IPS DF 4.7 (cell line): ENCODE results near the gene SNX24.

Source experiments
- DNase-seq: peaks from one replicate; pipeline ENCODE4 v3.0.0-alpha.2; 2013; ENCODE audit warnings: low spot score; ENCODE audit errors: extremely low read depth

Gene SNX24

DNA sequence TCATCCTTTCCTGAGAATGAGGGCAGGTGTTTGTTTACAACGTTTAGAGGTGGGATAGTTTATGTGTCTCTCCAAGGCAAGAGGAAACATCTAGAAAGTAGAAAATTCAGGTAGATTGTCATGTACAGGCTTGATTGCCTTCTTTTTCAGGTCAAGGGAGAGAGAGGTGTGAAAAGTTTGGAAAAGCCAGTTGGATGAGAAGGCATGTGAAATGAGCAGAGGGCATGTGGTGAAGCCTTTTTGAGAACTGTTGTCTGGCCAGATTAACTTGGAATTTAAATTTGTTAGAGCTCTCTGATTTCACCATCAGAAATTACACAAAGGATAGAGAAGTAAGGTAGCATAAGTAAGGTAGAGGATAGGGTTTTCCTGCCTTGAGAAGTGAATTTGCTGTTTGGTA lies 74.6 kb downstream of the SNX24 start:
- no peak for DNase-seq

DNA sequence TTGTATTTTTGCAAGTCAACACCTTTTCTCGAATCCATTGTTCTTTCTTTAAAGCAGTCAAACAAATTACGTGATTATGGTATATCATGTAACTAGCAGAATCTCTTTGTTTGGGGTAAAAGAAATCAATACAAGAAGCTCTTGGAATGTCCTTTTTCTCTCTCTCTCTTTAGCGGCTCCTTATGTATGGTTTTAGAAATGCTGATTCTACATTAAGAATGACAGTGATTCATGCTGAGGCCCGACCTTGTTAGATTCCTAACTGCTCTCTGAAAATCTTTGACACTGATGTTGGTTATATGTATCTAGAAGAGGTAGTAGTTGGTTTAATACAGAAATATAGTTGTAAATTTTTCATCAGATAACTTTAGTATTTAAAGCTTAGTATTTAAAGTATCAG lies 76.4 kb downstream of the SNX24 start:
- DNase-seq = no peak

DNA sequence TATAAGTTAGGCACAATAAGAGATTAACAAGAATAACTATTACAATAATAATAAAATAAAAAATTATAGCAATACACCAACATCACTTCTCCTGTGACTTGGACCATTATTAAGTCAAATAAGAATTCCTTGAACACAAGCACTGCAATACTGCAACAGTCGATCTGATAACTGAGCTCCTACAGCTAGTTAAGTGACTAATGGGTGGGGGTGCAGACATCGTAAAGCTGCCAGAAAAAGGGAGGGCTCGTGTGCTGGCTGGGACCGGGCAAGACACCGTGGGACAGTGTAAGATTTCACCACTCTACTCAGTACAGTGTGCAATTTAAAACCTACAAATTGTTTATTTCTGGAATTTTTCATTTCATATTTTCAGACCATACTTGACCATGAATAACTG lies 78.8 kb downstream of the SNX24 start:
- no peak for DNase-seq

DNA sequence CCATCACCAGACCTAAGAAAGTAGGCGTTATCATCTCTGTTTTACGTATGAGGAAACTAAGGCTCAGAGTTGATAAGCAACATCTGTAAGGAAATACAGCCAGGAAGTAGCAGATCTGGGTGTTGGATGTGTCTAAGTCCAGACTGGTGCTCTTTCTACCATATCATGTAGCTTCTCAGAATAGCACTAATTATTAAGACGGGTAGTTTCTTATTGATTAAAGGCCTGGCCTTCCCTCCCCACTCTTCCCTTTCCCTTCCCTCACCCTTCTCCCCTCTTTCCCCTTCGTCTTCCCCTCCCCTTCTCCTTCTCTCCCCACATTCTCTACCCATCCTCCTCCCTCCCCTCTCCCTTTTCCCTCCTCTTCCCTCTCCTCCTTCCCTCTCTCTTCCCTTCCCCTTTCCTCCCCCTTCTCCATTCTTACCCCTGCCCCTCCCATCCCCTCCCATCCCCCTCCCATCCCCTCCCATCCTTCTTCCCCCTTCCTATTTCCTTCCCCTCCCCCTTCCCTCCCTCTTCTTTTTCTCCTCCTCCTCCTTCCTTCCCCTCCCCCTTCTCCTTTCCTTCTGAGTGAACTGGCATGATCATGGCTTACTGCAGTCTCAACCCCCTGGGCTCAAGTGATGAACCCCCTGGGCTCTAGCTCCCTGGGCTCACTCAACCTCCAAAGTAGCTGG lies 79.4 kb downstream of the SNX24 start:
- no peak for DNase-seq

DNA sequence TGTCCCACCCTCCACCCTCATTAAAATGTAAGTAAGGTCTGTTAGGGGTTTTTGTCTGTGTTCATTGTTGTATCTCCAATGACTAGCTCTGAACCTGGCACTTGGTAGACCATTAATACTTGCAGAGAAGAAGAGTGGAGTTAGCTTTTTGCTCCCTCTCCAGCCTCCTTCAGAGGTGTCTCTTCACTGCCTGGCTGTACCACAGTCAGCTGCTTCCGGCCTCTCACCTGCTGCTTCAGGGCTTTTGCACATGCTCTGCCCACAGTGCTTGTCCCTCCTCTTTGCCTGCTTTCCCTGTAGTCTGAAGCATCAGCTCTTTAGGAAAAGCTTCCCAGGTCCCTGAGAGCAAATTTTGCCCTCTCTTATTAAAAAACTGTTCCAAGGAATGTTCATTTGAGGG lies 83.6 kb downstream of the SNX24 start:
- no peak for DNase-seq

DNA sequence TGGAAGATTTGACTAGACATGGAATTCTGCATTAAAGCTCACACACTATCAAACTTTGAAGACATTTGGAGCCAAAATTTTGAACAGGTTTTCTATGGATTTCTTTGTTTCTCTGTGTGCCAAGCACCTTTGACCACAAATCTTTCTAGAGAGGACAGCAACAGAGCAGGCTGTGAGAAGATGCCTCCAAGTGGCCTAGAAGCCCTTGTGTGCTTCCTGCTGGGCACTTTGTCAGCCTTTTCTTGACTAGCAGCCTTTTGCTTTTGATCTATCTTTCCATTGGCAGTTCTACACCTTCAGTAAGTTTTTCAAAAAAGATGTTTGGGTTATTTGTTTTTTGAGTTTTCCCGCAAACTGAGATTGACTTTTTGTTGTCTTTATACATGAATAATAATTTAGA lies 84.6 kb downstream of the SNX24 start:
- no peak for DNase-seq

DNA sequence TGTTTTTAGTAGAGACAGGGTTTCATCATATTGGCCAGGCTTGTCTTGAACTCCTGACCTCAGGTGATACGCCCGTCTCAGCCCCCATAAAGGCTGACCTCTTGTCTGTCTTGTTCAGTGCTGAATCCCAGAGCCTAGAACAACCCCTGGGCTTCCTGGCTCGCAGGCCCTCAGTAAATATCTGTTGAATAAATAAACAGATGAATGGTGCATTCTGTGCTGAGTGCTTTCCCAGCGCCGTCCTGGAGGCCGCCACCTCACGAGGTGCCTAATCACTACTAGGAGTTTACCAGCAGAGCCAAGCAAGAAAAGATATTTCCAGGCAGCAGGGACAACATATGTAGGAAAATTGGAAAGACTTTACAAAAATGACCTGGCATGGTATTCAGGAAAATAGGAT lies 88.5 kb downstream of the SNX24 start:
- no peak for DNase-seq

DNA sequence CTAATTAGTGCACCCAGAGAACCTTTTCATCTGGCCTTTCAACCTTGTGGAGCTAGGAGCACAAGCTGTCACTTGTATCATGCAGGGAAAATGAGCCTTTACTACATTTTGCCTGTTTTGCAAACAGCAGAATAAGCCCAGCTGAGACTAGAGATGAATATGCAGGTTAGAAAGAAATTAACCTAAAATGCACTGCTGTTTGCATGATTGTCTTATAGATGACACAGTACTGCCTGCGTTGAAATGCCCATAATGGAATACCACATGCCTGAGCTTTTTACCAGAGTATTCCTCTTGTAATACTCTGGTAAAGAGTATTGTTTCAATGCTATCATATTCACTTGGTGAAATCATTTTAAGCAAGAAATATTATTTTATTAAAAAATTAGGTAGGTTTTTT lies 90.7 kb downstream of the SNX24 start:
- no peak for DNase-seq

DNA sequence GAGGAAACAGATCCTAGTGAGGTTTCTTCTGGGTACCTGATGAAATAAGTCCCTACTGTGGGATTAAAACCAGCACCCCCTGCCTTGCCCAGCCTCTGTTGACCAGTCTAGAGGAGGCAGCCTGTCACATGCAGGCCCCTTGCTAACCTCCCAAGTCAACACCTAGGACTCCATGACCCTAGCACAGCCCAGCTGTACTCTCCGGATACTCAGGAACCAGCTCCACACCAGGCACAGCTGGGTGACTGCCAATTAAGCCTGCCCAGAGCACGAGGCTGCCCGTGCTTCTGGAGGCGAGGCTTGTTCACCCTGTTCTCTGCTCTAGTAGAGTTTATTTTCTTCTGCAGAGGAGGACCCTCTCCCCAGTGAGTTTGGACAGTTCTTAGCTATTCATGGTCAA lies 92.5 kb downstream of the SNX24 start:
- DNase-seq = no peak

DNA sequence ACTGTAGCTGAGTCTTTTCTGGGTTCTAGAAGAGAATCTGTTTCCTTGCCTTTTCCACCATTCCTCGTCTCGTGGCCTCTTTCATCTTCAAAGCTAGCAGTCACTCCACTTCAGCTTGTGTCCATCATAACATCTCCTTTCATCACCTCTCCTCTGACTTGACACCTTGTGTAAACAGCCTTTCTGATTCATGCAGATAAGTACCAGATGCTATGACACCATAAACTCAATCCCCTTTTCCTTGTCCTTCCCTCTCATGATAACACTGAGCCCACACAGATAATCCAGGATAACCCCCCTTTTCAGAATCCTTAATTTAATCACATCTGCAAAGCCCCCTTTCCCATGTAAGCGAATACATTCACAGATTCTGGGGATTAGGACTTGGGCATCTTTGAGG lies 95.5 kb downstream of the SNX24 start:
- no peak for DNase-seq

DNA sequence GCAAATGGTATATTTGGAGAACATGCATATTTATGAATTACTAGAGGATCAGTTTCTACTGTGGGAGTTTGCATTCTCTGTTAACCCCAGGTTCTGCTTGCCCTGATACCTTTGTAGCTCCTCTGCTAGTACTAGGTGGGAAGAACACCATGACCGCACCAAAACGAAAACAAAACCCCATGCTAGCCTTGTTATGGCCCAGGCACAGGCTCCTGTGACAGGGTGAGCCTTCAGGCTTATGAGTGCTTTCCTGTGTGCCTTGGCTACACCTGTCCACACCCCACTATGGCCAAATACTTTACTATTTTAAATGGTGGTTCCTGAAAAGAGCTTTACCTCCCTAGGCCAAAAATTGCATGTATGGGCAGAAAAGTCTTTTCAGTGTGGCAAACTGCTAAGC lies 96.3 kb downstream of the SNX24 start:
- no peak for DNase-seq

DNA sequence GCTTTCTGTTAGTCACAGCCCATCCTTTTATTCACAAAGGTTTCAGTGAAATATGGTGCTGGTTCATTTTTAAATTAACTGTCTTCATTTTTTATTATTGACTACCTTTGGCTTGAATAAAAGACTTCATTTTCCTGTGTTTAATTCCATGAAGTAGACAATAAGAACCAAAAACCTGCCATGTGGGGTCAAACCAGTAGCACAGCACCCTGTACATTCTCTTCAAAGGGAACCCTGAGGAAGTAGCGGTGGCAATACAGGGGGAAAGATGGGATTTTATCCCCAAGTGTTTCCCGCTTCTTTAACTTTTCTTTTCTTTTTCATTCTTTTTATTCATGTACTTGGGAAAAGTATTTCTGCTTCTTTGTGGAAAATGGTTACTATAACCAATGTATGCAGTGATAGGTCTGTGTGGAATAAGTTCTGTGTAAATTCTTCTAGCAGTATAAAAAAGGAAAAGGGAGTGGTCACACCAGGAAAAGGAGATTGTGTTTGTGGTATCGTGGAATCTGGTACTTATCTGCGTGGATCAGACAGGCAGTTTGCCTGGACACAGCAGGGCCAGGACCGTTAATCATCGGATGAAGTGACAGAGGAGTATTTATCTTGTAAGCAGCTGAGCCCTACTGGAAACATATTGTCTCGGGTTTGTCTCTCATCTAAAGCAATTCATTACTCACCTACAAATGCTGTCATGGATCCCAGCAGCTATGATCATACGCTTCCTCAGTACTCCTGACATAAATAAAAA lies 96.9 kb downstream of the SNX24 start:
- DNase-seq = no peak

DNA sequence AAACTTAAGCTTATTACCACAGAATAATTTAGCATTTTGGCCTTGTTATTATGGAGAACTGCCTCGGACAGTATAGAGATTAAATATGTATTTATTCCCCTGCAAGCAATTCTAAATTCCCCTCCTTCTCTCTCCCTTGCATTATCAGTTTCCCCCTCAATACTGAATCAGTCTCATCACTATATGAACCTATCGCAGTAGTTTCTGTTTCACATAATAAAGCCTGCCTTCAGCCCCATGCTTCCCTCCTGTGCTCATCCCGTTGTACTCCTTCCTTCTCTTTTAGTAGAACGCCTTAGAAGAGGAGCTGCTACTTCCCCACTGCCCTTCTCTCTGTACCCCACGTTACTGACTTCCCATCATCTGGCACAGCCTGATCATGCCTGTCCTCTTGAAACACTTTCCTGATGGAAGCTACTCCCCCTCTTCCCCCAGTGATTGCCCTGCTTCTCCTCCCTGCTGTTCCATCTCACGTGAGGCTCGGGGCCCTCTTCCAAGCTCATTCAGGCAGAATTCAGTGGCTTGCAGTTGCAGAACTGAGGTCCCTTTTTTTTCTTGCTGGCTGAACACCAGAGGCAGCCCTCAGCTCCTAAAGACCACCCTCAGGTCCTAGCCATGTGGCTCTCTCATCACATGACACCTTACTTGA lies 97.8 kb downstream of the SNX24 start:
- DNase-seq = no peak

DNA sequence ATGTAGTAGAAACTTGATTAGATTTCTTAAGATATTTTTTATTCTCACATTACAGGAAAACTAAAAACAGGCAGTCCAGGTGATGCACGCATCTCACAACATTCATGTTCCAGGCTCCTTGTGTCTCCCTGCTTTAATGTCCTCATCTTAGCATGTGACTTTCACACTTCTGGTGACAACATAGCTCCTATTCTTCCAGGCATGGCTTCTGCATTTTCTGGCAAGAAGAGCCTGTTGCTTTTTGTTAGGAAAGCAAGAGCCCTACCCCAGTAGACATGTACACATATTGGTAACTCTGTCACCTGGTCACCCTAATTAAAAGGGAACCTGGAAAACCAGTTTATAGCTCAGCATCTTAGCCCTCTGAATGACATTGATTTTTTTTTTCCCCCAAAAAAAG lies 98.6 kb downstream of the SNX24 start:
- DNase-seq = no peak

DNA sequence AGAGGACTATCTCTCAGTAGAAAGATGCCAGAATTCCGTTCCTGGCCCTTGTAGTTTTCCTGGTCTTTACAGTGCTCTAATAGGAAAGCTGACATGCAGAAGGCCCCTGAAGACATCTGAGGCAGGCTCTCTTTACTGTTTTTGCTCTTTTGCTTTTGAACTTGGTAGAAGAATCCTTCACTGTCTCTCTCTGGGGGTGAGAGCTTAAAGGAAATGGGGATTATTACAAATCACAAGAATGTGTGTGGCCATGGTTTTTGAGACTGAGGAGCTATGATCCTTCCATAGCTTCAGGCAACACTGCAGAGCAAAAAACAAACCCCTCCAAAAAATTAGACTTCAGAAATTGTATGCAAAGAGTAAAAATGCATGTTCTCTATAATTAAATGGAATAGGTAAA lies 102.0 kb downstream of the SNX24 start:
- DNase-seq = no peak

DNA sequence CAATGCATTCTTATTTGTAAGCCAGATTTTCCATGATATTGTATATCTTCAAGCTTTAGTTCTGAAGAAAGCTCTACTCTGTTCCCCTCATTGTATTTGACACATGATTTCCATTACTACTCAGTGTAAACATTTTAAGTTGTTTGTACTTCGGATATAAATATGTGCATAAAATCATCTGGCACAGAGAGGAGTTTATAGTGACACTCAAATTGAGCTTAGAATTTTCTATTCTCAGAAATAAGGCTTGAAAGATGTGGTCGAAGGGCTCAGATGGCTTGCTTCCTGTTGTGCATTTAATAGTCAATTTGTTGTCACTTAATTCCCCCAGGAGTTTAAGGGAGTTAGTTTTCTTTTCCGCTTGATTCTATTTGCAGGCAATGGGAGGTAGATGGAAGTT lies 102.4 kb downstream of the SNX24 start:
- DNase-seq = no peak

DNA sequence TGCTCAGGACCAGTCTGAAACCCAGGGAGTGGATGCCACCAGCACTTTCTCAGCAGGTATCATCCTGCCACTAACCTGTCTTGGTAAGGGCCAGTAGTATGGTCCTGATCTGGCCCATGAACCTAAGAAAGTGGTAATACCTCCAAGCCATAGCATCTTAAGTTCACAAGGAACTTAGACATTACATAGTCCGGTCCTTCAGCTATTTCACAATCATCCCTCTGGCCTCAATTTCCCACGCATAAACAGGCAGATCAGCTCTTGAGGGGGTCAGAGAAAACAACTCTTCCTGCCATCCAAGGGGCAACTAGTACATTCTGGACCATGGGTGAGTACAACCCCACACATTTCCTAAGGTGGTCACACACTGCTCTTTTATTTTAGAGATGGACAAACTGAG lies 102.9 kb downstream of the SNX24 start:
- no peak for DNase-seq

DNA sequence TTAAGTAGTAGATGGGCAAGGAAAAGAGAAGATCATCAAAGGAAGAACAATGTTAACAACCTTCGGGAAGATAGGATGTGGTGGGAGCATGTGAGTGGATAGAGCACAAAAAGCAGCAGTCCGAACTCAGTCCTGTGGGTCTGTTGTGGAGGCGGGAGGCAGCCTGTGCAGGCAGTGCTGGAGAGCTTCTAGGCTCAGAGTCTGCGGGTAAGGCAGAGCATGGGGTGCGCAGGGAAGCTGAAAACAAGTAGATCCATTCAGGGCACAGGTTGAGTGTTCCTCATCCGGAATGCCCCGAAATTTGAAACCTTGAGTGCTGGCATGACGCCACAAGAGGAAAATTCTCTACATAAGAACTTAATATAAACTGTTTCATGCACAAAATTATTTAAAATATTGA lies 106.2 kb downstream of the SNX24 start:
- DNase-seq = no peak

DNA sequence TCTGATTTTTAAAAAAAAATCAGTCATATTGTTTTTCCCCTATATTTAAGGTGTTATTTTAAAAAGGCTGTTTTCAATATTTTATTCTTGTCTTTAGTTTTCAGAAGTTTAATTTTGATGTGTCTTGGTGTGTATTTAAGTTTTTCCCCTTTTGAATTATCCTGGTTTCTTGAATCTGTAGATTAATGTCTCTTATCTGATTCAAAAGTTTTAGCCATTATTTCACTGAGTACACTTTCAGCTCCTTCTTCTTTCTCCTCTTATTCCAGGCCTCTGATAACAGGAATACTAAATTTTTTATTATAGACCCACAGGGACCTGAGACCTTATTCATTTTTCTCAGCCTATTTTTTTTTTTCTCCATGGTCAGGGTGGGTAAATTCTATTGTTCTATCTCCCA lies 109.3 kb downstream of the SNX24 start:
- DNase-seq = no peak

DNA sequence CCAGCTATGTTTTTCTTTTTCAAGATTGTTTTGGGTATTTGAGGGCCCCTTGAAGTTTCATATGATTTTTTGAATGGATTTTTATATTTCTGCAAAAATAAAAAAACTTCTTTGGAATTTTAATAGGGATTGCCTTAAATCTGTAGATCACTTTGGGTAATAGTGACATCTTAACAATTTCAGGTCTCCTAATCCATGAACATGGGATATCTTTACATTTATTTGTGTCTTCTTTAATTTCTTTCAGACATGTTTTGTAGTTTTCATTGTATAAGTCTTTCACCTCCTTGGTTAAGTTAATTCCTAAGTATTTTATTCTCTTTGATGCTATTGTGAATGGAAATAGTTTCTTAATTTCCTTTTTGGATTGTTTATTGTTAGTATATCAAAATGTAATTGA lies 112.0 kb downstream of the SNX24 start:
- no peak for DNase-seq

DNA sequence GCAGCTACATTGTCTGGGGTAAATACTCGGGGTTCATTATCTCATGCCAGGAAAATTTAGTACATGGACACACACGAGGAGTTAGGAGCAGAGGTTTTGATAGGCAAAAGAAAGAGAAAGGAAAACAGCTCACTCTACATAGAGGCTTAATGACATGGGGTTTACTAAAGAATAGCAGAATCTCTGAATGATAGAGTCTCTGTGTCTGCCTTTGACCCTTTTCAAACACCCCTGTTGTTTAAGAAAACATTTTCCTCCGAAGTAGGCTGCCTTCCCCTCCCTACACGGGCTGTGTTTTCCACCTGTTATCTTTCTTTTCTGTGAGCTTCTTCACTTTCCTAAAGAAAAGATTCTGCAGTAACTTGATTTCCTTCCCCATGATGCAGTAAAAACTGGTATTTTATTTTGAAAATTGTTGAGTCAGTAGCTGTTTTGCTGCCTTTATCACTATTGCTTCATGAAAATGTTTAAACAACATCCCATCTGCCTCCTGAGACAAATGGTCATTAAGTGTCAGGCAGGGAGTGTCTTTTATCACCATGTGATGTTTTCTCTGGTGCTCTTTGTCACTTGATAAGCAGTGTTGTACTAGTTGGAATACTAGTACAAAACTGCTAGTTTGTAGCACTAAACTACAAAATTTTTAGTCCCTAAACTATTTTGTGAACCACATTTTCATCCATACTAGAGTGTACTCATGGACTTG lies 114.5 kb downstream of the SNX24 start:
- DNase-seq = no peak

DNA sequence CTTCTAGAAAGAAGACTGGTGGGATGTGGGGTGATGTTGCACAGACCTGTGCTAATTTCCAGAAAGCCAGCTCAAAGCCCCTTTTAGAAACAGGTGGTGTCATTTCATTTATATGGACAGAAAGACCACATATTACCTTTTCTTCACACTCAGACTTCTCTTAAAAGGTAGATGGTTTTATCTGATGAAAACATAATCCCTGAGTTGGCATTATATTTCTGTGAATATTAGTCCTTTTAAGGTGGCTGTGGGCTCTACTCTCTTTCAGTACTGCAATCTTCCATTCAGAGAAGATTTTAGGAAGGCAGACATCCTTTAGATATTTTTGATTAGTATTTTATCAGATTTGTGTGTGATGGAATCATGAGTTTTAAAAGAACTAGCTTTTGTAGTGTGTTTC lies 117.9 kb downstream of the SNX24 start:
- DNase-seq = no peak
